Endothelial cell of umbilical vein (primary cell): ENCODE data around the gene MCM3AP.

Source experiments
- POLR2A ChIP-seq: IDR thresholded peaks from 2 replicates; pipeline ENCODE4 v1.6.1; 2012; ENCODE audit warnings: low read depth, mild to moderate bottlenecking, control low read depth, low read length
- POLR2AphosphoS5 ChIP-seq: IDR thresholded peaks from 2 replicates; pipeline ENCODE4 v1.6.1; 2012; ENCODE audit warnings: low read depth, mild to moderate bottlenecking, control low read depth, low read length, moderate library complexity; ENCODE audit not compliant: insufficient read depth
- TF ChIP-seq, protein P1 (sequence below), 2 donors: IDR thresholded peaks; 1 replicate in 1 of 2; 2 replicates in 1 of 2; pipeline ENCODE4 v1.5.1; 2011; ENCODE audit warnings: low read length in 2 of 2, mild to moderate bottlenecking in 2 of 2, moderate library complexity in 2 of 2, control low read depth in 1 of 2, inconsistent platforms in 1 of 2, low read depth in 1 of 2; ENCODE audit not compliant: insufficient read depth in 1 of 2; ENCODE audit errors: extremely low read depth in 1 of 2

DNA sequence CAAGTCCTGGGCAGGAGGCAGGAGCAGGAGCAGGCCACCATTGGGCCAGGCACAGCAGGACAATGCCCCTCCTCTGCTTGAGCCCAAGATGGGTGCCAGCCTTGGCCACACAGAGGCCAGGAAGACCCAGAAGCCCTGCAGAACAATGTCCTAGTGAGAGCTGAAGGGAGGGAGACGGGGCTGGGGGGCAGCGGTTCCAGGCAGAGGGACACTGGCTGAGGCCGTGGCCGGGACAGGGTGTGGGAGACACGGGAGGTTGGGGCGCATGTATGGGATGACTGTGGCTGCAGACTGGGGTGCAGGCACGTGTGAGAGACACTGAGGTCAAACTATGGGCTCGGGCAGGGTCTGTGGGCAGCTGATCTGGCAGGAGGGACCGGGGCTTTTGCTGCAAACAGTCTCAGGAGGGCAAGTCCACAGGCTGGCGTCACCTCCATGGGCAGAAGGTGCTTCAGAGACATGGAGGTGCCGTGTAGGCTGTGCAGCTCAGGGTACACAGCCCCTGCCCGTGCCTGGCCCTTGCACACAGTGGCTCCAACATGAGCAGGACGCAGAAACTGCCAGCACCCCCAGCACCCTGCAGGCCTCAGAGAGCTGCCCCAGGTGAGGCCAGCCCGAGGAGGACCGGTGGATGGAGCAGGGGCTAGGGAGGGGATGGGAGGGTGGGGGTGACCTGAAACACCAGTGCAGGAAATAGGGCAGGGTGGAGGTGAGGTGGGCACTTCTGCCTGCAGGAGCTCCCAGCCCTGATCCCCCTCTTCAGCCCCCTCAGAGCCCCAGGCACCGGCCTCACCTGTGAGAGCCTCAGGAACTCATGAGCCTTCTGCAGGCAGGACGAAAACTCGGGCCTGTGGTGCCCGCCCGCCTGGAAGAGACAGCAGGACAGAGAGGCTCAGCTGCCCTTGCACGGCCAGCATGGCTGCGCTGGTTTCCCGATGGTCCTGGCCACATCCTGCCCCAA is 76.4 kb downstream of the MCM3AP start:
- TF ChIP-seq, protein P1, sequence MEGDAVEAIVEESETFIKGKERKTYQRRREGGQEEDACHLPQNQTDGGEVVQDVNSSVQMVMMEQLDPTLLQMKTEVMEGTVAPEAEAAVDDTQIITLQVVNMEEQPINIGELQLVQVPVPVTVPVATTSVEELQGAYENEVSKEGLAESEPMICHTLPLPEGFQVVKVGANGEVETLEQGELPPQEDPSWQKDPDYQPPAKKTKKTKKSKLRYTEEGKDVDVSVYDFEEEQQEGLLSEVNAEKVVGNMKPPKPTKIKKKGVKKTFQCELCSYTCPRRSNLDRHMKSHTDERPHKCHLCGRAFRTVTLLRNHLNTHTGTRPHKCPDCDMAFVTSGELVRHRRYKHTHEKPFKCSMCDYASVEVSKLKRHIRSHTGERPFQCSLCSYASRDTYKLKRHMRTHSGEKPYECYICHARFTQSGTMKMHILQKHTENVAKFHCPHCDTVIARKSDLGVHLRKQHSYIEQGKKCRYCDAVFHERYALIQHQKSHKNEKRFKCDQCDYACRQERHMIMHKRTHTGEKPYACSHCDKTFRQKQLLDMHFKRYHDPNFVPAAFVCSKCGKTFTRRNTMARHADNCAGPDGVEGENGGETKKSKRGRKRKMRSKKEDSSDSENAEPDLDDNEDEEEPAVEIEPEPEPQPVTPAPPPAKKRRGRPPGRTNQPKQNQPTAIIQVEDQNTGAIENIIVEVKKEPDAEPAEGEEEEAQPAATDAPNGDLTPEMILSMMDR (IDR thresholded peaks at IDR 0.05; ENCODE audit: extremely low read depth in 1 of 2, insufficient read depth in 1 of 2, low read depth in 1 of 2, low read length in 2 of 2), result no peak
- no peak for TF ChIP-seq POLR2AphosphoS5
- TF ChIP-seq POLR2A, result no peak
